HG02678 (cell line): ENCODE results near the gene MACROD1.

Experiments
- ATAC-seq: cut with Tn5 transposase; IDR thresholded peaks from one replicate; pipeline ENCODE4 v1.9.1; 2021; ENCODE audit warnings: mild to moderate bottlenecking, moderate library complexity; ENCODE audit not compliant: unreplicated experiment

The MACROD1 gene

DNA sequence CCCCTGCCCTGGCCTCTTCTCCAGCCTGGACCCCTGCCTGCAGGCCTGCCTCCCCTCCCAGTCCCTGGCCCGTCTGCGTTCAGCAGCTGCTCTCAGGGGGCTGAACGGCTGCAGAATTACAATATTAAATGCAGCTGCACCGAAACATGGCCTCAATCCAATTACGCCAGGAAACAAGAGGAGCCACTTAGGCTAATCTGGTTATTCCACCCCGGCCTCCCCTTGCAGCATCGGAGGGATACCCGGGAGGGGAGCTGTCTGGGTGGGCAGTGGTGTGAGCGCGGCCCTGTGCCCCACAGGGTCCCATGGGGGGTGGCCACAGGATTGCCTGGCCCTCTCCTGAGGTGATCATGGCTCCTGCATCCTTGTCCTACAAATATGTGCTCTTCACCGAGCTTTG lies 87.6 kb downstream of the MACROD1 start:
- ATAC-seq: no peak

DNA sequence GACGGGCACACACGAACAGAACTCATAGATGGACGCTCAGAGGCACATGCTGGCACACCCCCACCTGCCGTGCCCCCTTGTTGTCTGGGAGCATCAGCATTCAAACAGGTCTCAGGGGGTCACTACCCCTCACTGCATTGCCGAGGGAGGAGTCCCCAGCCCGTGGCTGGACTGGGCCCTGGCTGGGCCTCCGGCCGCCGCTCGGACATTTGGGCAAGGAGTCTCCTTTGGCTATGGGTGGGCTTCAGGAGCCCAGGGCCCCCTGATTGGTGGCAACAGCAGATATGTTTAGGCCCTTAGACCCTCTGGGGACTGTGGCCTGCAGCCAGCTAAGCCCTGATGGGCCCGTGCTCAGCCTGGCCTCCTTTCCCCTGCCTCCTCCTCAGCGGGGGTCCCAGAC lies 88.3 kb downstream of the MACROD1 start:
- ATAC-seq: no peak

DNA sequence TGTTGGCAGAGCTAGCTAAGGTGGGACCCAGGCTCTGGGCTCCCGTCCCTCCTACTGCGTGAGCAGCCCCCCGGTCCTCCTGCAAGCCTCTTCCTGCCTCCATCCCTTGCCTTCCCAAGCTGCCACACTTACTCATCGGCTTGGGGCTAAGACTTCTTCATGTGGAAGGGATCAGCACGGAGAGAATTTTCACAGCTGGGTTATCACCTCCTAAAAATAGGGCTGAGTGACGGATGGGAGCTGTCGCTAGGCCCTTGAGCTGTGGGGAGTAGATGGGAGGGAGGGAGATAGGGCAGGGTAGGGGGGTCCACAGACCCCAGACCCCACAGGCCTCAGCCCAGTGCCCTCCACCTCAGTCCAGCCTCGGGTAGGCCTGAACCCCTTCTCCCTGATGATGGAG lies 89.2 kb downstream of the MACROD1 start:
- no peak for ATAC-seq

DNA sequence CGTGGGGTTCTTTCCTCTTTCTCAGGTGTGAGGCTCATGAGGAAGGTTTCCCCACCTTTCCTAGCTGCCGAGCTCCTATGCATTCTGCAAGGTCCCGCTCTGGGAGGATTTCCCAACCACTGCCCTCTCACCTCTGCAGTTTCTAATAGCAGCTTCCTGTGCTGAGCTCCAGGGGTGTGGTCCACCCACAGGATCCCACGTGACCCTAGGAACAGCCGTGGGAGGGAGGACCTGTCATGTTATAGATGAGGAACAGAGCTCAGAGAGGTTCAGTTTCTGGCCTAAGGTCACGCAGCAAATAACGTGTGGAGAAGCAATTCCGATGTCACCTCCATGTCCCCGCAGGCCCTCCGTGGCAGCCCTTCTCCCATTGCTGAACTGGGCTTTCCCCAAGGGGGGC lies 91.7 kb downstream of the MACROD1 start:
- no peak for ATAC-seq

DNA sequence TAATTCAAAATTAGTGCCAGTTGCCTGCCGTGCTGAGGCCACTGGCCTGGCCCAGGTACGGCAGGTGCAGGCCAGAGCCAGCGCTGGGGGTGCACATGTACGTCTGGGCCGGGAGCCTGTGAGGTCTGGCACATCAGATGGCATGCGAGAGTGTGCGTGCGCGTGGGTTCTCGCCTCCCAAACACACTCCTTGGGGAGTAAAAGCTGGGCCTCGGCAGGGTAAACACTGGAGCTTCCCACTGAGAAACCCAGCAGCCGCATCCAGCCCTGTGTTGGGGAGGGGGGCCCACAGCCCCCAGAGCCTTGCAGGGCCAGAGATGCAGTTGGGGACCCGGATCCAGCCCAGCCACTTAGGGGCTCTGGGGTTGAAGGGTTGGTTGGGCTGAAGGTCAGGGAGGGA lies 92.4 kb downstream of the MACROD1 start:
- no peak for ATAC-seq

DNA sequence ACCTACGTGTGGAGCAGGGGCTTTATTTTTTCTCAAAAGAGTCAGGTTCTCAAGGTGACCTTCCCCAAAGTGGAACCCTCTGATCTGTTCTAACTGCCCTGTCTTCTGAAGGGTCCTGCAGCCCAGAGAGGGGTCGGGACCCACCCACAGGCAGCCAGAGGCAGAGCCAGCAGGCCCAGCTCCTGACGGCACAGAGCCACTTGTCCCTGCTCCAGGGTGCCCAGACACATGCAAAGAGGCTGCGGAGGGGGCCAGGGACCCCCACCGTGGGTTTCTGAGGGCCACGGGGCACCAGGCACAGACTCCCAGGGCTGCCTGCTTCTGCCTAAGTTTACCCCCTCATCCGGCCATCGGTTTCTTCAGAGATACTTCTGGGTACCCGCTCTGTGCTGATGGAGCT lies 93.0 kb downstream of the MACROD1 start:
- no peak for ATAC-seq

DNA sequence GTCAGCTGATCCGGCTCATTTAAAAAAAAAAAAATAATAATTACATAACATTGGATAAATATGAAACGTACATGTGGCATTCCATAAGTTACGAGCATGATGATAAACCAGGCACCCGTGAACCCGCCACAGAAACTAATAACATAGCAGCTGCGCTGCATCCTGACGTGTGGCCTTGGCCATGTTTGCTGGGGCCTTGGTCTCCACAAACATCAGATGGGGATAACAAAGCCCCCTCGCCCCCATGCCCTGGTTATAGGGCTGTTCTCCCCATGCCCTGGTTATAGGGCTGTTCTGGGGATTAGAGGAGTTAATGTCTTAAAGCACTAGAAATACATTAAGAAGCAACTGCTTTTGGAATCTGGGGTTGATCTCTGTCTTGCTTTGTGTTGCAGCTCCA lies 93.5 kb downstream of the MACROD1 start:
- no peak for ATAC-seq

DNA sequence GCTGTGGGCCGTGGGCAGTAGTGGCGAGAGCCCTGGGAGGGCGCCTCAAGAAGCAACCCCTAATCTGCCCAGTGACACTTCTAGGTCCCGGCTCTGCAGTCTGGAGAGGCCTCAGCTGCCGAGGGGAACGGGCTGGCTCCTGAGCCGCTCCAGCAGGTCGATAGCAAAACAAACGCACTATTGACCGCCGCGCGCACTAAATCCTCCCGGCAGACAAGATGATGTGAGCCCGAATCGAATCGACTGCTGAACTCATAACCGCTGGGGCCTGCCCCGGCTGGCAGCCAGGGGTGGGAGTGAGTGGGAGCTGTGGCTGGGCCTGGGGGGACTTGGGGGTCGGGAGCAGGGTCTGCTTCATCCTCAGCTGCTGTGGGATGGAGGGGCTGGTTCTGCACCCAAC lies 94.1 kb downstream of the MACROD1 start:
- ATAC-seq: no peak

DNA sequence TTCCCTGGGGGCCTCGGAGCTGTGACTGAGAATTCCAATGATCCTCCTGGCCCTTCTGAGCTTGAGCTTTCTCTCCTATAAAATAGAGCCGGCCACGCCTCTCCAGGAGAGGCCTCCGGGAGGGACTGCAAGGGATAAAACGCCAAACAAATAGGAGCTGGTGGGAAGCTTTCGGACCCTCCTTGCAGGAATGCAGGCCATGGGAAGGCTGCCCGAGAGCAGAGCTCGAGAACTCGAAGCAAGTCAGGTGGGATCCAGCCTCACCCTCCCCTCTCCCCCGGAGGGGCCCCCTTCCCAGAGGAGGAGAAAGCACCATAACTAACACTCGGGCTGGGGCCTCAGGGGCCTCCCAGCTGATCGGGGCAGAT lies 95.6 kb downstream of the MACROD1 start:
- ATAC-seq: no peak

DNA sequence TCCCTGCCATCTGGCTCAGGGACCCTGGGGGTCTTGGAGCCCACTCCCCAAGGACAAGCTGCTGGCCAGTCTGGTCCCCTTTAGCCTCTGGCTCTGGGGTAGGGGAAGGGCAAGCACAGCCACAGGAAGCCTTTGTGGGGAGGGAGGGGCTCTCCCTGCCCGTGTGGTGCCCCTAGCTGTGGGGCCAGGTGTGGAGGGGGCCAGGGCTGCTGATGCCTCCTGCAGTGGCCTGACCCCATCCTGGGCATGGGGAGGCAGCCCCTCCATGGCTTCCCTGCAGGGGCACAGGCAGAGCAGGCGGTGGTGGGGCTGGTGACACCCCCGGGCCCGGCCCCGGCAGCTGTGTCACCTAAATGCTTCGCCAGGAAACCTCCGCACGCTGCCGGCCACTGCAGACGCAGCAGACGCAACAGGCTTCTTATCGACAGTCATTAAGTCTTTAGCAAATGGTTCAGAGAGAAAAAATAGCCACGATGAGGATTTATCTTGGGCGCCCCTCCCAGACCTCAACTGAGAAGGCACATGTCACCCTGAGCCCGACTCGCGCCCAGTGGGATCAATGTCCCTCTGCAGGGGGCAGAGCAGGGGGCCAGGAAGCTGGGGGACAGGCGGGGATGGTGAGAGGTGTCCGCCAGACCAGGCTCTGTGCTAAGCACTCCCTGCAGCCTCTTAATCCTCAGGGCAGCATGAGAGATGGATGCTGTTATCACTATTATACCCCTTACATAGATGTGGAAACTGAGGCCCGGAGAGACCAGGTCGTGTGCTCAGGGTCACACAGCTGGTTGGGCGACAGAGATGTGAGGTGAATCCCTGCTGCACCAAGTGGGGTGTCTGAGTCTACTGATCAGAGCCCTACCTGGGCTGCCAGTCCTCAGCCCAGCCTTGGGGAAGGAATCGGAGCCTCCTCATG lies 96.3 kb downstream of the MACROD1 start:
- no peak for ATAC-seq

DNA sequence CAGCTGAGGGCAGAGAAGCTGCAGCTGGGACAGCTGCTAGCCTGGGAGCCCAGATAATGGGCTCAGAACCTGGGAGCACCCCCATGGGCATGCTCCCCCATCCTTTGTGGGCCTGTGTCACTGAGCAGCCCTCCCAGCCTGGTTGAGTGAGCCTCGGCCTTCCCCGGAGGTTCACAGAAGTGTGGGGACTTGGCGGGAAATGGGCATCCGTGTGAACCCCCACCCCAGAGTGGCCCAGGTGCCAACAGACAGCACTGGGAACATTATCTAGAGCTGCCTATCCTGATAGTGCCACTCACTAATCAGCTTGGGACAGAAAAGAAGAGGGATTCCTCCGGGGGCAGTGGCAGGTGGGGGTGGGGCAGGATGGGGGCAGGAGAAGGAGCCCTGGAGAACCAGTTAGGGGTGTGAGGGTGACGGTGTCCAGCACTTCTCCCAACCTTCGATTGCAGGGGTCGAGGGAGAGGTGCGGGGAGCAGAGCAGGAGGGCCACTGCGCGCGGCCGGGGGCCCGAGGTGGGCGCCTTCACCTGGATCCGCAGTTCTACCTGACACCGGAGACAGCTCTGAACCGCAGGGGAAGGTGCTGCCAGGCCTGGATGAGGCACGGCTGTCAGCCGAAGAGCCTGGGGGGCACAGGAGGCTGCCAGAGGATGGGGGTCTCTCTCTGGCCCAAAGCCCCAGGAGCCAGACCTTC lies 97.1 kb downstream of the MACROD1 start:
- no peak for ATAC-seq

DNA sequence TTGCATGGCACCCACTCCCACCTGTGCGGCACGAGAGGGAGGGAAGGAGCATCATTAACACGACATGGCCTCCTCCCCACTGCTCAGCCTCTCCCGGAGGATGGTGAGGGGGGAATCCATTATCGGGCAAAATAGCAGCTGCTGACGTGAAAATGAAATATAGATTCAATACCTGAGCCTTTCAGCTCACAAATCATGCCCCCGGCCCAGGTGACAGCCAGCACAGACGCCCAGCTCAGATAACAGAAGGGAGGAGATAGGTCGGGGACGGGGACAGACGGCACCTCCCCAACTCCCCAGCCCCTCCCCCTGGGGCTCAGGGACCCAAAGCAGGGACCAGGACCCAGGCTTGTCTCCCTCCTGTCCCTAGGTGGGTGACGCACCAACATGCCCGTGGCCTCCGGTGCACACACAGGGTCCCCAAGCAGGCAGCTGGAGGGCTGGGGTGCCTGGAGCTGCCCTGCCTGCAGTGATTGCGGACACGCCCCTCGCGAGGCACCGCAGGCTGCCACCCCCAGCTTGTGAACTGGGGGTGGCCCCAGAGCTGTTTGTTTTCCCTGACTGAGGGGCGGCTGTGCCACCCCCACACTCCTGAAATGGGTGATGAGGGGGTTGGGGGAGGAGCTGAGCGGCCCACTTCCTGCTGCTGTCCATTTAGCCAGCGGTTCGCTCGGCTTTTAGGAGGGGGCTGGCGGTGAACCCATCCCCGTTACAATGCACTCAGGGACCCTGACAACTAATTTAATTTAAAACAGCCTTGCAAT lies 98.5 kb downstream of the MACROD1 start:
- ATAC-seq: no peak

DNA sequence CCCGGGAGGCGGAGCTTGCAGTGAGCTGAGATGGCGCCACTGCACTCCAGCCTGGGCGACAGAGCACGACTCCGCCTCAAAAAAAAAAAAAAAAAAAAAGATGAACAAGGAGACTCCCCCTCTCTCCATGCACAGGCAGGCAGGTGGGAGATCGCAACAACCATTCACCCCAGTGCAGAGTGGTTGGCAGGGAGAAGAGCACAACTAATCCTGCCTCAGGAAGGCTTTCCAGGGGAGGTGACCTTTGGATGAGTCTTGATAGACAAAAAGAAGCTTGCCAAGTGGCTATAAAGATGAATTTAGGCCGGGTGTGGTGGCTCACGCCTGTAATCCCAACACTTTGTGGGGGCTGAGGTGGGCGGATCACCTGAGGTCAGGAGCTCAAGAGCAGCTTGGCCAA lies 100.2 kb downstream of the MACROD1 start:
- no peak for ATAC-seq

DNA sequence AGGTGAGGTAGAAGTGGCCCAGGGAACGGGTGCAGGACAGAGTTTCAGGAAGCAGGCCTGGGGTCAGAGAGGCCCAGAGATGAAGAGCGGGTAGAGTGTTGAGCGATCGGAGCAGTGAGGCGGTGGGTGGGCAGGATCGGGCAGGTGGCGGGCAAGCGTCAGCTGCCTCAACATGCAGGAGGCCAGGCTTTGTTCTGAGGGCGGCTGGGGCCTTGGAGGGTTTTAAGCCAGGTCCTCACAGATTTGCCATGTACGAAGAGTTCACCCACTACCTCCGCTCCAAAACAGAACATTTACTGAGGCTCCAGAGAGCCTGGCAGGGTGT lies 100.8 kb downstream of the MACROD1 start:
- no peak for ATAC-seq

DNA sequence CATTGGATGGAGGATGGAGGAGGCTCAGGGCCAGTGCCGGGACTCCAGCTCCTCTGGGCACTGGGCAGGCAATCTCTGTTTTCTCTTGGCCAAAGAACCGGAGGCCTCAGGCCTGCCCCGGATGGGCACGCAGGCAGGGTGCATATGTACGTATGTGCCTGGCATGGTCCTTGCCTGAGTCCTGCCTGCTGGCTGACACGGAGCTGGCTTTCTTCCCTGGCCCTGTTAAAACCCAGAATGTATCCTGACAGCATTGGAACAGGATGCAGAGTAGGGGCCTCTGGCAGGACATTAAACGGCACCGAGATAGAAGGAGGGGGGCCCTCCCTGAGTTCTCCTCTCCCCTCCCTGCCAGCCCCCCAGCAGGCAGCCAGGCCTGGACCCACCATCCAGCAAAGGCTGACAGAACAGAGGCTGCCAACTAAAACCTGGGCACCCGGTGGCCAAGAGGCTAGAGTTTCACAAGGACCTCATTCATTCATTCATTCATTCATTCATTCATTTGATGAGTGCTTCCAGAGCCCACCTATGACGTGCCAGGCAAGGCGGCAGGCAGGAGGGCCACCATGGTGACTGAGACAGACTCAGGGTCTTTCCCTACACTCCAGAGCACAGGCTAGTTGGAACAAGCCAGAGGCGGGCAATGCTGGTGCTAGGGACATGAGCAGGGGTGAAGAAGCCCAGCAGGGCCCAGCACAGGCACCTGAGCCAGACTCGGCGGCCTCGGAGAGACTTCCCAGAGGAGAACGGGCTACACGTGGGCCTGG lies 101.4 kb downstream of the MACROD1 start:
- ATAC-seq: no peak

DNA sequence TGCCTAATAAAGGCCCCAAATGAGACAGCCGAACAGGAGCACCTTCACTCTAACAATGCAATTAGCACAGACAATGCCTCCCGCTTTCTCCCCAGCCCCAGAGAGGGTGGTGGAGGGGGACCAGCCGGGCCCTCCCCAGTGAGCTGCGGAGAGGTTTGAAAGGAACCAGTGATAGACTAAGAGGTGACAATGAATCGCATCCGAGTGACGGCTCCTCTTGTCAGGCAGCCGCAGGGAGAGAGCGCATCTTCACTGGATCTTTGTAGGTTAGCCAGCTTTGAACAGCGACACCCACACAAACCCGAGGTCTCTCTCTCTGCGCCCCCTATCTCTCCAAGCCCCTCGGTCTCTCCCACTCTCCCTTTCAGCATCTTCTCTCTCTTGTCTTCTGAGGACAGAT lies 102.1 kb downstream of the MACROD1 start:
- no peak for ATAC-seq

DNA sequence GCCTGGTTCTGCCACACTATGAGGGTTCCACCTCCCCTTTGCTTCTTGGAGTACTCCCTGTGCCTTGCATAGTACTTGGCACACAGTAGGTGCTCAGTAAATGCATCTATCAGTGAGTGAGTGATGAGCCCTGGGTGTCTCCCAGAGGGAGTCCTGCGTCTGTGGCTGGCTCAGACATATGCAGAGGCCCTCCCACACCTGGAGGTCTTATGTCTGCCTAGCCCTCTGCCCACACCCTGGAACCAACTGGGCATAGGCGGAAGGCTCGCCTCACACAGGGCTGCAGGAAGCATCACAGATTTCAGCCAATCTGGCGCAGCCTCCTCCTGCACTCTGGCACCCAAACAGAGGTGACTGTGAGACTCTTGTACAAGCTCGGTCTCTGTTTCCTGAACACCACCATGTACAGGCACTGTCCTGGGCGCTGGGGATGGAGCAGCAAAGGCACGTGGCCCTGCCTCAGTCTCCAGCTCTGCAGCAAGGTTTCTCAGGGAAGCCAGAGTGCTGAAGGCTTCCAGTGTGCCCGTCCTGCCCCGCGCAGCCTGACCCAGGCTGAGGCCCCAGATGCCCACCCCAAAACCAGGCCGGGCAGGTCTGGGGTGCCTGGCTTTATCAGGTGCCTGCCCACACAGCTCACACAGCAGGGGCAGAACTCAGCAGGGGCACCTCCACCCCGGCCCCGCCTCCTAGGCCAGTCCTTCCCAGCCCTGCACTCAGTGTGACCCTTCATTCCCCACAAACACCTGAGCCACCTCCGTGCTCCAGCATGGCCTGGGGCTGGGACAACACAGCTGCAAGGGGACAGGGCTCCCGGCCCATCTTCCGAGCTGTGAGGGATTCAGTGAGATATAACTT lies 103.5 kb downstream of the MACROD1 start:
- no peak for ATAC-seq

DNA sequence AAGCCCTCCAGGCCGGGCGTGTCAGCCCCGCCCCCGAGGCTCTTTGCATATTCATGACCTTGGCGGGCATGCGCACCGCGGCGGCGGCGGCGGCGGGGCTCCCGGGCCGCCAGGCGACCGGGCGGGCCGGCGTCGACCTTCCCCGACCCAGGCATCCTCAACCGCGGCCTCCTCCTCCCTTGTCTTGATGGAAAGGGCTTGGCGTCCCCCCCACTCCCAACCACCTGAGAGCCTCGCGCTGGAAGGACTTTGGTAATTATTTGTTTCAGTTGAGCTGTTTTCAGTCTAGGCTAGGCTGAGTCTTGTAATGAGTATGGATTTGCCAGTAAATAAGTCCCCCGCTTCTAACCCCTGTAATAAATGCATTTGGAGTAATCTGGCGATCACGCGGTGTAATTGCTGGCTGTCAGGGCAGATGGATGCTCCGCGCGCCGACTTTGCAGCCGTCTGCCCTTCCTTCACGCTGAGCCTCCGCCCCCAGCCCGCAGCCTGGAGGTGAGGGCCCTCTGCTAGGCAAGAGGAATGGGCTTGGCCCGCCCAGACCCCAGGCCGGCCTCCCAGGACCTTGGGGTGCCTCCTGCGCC lies 105.0 kb downstream of the MACROD1 start:
- no peak for ATAC-seq

DNA sequence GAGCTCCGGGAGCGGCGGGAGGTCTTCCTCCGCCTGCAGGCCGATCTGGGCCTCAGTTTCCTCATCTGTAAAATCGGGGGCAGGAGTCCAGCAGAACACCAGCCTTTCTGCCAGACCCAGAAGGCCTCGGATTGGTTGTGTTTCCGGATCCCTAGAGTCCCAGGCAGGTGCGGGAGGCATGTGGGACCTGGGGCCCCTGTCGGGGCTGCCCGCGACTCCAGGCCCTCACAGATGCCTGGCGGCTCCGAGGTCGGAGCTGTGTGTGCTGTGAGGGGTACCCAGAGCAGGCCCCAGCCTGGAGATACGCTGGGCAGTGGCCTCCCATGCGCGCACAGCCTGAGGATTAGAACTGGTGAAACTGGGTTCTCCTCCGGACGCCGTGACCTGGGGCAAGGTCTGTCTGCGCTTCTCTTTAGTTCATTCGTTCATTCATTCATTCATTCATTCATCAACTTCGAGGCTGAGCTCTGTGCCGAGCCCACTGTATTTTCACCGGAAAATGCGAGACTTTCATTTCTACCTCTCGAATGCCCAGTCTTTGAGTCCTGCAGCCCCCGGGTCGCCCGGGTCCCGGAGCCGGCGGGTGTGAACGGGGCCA lies 105.6 kb downstream of the MACROD1 start:
- ATAC-seq: no peak
